Neuronal stem cell (in vitro differentiated cells): Measurements from ENCODE around the gene FAM107A.

ENCODE experiments used
- DNase-seq: peaks from one replicate; pipeline ENCODE4 v3.0.0-alpha.2; 2013; ENCODE audit warnings: low spot score
- H2AFZ ChIP-seq: one replicate; pipeline ENCODE4 v1.6.1; 2013; ENCODE audit warnings: mild to moderate bottlenecking, low read length, inconsistent platforms
- H2AK5ac ChIP-seq: 2 replicates; pipeline ENCODE4 v1.6.1; 2013; ENCODE audit warnings: low read depth, mild to moderate bottlenecking, inconsistent platforms, low read length, moderate library complexity, mixed read lengths
- H2BK120ac ChIP-seq: 2 replicates; pipeline ENCODE4 v1.6.1; 2013; ENCODE audit warnings: low read depth, mild to moderate bottlenecking, inconsistent platforms, low read length, moderate library complexity, mixed read lengths
- H2BK12ac ChIP-seq: one replicate; pipeline ENCODE4 v1.6.1; 2013; ENCODE audit warnings: low read length, inconsistent platforms
- H2BK15ac ChIP-seq: 2 replicates; pipeline ENCODE4 v1.6.1; 2013; ENCODE audit warnings: mild to moderate bottlenecking, low read length, inconsistent platforms, mixed read lengths
- H2BK5ac ChIP-seq: one replicate; pipeline ENCODE4 v1.6.1; 2013; ENCODE audit warnings: inconsistent platforms, mild to moderate bottlenecking, low read length, moderate library complexity
- H3K14ac ChIP-seq: one replicate; pipeline ENCODE4 v1.6.1; 2013; ENCODE audit warnings: low read length, inconsistent platforms
- H3K18ac ChIP-seq: 2 replicates; pipeline ENCODE4 v1.6.1; 2013; ENCODE audit warnings: low read length, inconsistent platforms
- H3K23ac ChIP-seq: 2 replicates; pipeline ENCODE4 v1.6.1; 2013; ENCODE audit warnings: low read depth, mild to moderate bottlenecking, mixed read lengths, low read length, inconsistent platforms; ENCODE audit not compliant: poor library complexity
- H3K27ac ChIP-seq: replicated peaks from 3 replicates; pipeline ENCODE4 v1.5.1; 2013; ENCODE audit warnings: low read length, inconsistent platforms
- H3K27me3 ChIP-seq, 3 experiments: 2 replicates each; pipeline ENCODE4 v1.6.1; 2013; ENCODE audit warnings: low read length in 3 of 3, mild to moderate bottlenecking in 2 of 3, inconsistent platforms in 1 of 3, low read depth in 1 of 3, mixed read lengths in 1 of 3, moderate library complexity in 1 of 3; ENCODE audit not compliant: control insufficient read depth in 3 of 3, insufficient read depth in 3 of 3
- H3K36me3 ChIP-seq, 2 donors: replicated peaks in 1 of 2; 2 replicates each; pipeline ENCODE4 v1.6.1; 2013; ENCODE audit warnings: low read length in 2 of 2; ENCODE audit not compliant: control insufficient read depth in 2 of 2, insufficient read depth in 2 of 2
- H3K4ac ChIP-seq: 2 replicates; pipeline ENCODE4 v1.6.1; 2013; ENCODE audit warnings: inconsistent platforms, mild to moderate bottlenecking, low read length, moderate library complexity
- H3K4me1 ChIP-seq, 2 donors: 1 replicate in 1 of 2; 2 replicates in 1 of 2; pipeline ENCODE4 v1.6.1; 2013; ENCODE audit warnings: low read length in 2 of 2, low read depth in 1 of 2; ENCODE audit not compliant: control insufficient read depth in 2 of 2, insufficient read depth in 1 of 2
- H3K4me2 ChIP-seq: one replicate; pipeline ENCODE4 v1.6.1; 2013; ENCODE audit warnings: mild to moderate bottlenecking, low read length, inconsistent platforms; ENCODE audit not compliant: insufficient read depth, poor library complexity, severe bottlenecking
- H3K4me3 ChIP-seq, 2 donors: 2 replicates each; pipeline ENCODE4 v1.5.1; 2013; ENCODE audit warnings: low read length in 2 of 2, mild to moderate bottlenecking in 2 of 2, inconsistent platforms in 1 of 2, moderate library complexity in 1 of 2
- H3K79me1 ChIP-seq: one replicate; pipeline ENCODE4 v1.6.1; 2013; ENCODE audit warnings: low read depth, mild to moderate bottlenecking, inconsistent platforms, low read length, moderate library complexity
- H3K9ac ChIP-seq: one replicate; pipeline ENCODE4 v1.6.1; 2013; ENCODE audit warnings: mild to moderate bottlenecking, low read depth, low read length, inconsistent platforms; ENCODE audit not compliant: poor library complexity
- H3K9me3 ChIP-seq, 2 donors: replicated peaks in 1 of 2; 2 replicates each; pipeline versions ENCODE3 to v1.6.1; 2013; ENCODE audit warnings: low read length in 2 of 2, mild to moderate bottlenecking in 2 of 2, inconsistent platforms in 1 of 2, low read depth in 1 of 2, mixed read lengths in 1 of 2, moderate library complexity in 1 of 2; ENCODE audit not compliant: control insufficient read depth in 2 of 2, insufficient read depth in 1 of 2
- H4K8ac ChIP-seq: one replicate; pipeline ENCODE4 v1.6.1; 2013; ENCODE audit warnings: low read depth, mild to moderate bottlenecking, inconsistent platforms, low read length, moderate library complexity
- H4K91ac ChIP-seq: one replicate; pipeline ENCODE4 v1.6.1; 2013; ENCODE audit warnings: low read length, low read depth, mild to moderate bottlenecking, inconsistent platforms; ENCODE audit not compliant: poor library complexity
- WGBS, 2 donors: extraction: QIAGEN DNeasy Blood & Tissue Kit; methylation state at CpG; one replicate each; pipeline ENCODE4 v1.1.7; 2013; ENCODE audit warnings: missing lambda C conversion rate in 2 of 2, mixed read lengths in 1 of 2; ENCODE audit not compliant: insufficient read length in 2 of 2, insufficient replicate concordance in 1 of 2; ENCODE audit errors: extremely low coverage in 2 of 2; 5-methylcytosine and 5-hydroxymethylcytosine counted together

The FAM107A gene

DNA sequence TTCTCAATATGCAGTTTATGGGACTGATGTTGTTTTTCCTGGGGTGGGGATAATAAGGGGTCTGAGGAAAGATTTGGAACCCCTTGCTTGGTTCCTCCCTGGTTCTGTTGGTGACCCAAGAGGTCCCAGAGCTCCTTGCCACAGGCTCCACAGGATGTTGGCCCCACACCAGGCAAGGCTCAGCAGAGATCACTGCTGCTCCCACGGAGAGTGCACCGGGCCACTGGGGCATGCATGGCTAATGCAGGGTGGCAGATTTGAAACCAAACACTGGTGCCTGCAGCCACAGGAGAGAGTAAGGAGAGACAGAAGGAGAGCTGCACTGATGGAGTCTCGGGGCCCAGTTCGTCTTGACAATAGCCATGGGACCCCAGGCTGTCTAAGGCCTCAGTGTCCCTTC is 2.5 kb downstream of the FAM107A start:
- Histone ChIP-seq H3K14ac (no peak overlapping the region), H3K4me3 (no peak overlapping the region), H3K4ac (no peak overlapping the region), H3K4me1 (peaks cover 10 to 14% of the 10 kb centered on the region in 2 donors), H2BK5ac (peak overlapping the region; percentile 25), H3K23ac (no peak overlapping the region), H3K36me3 (no peaks in the 10 kb centered on the region), H2AFZ (no peak overlapping the region), H2AK5ac (peak overlapping the region; percentile 47), H3K9me3 (peaks cover 0 to 11% of the 10 kb centered on the region in 2 donors), H2BK120ac (no peak overlapping the region), H4K8ac (no peak overlapping the region), H3K27ac (no peak overlapping the region), H3K9ac (no peak overlapping the region), H3K18ac (peak overlapping the region; percentile 72), H4K91ac (no peak overlapping the region), H3K27me3 (no peaks in the 10 kb centered on the region), H2BK12ac (no peak overlapping the region), H2BK15ac (peak overlapping the region; percentile 72), H3K4me2 (no peak overlapping the region), H3K79me1 (no peaks in the 10 kb centered on the region)
- no CpG with 5 or more reads among the region's 4 CpGs for WGBS, 2 donors
- DNase-seq: no peak

- Histone ChIP-seq H2AK5ac (no peak overlapping the region), H3K79me1 (no peaks in the 10 kb centered on the region), H3K9me3 (peaks cover 0 to 11% of the 10 kb centered on the region in 2 donors), H4K91ac (no peak overlapping the region), H3K4ac (no peak overlapping the region), H3K4me3 (no peak overlapping the region), H2BK15ac (no peak overlapping the region), H3K23ac (no peak overlapping the region), H3K27ac (no peak overlapping the region), H2BK12ac (no peak overlapping the region), H3K36me3 (no peaks in the 10 kb centered on the region), H3K27me3 (no peaks in the 10 kb centered on the region), H2AFZ (no peak overlapping the region), H3K4me1 (peaks cover 10 to 13% of the 10 kb centered on the region in 2 donors), H2BK5ac (no peak overlapping the region), H2BK120ac (no peak overlapping the region), H3K9ac (no peak overlapping the region), H4K8ac (no peak overlapping the region), H3K14ac (no peak overlapping the region), H3K4me2 (no peak overlapping the region), H3K18ac (no peak overlapping the region)
- no peak for DNase-seq
- WGBS, 2 donors: no CpG with 5 or more reads among the region's 3 CpGs
These were observed 3.1 kb downstream of the FAM107A start for GRCh38 chr3:58574106-58574505.

- Histone ChIP-seq H3K4me1 (peaks cover 10 to 15% of the 10 kb centered on the region in 2 donors), H3K36me3 (no peaks in the 10 kb centered on the region), H2BK15ac (no peak overlapping the region), H3K9ac (no peak overlapping the region), H2AFZ (peak overlapping the region; percentile 14), H3K79me1 (no peaks in the 10 kb centered on the region), H3K27me3 (no peaks in the 10 kb centered on the region), H3K9me3 (peaks cover 0 to 11% of the 10 kb centered on the region in 2 donors), H3K27ac (no peak overlapping the region), H2BK120ac (no peak overlapping the region), H3K23ac (no peak overlapping the region), H3K4ac (no peak overlapping the region), H4K8ac (no peak overlapping the region), H3K4me3 (no peak overlapping the region), H2AK5ac (no peak overlapping the region), H3K4me2 (no peak overlapping the region), H3K18ac (peak overlapping the region; percentile 13), H4K91ac (no peak overlapping the region), H2BK12ac (no peak overlapping the region), H2BK5ac (no peak overlapping the region), H3K14ac (no peak overlapping the region)
- no CpG with 5 or more reads among the region's 6 CpGs for WGBS, 2 donors
- no peak for DNase-seq
These were observed 3.6 kb downstream of the FAM107A start for GRCh38 chr3:58573640-58574039.

DNA sequence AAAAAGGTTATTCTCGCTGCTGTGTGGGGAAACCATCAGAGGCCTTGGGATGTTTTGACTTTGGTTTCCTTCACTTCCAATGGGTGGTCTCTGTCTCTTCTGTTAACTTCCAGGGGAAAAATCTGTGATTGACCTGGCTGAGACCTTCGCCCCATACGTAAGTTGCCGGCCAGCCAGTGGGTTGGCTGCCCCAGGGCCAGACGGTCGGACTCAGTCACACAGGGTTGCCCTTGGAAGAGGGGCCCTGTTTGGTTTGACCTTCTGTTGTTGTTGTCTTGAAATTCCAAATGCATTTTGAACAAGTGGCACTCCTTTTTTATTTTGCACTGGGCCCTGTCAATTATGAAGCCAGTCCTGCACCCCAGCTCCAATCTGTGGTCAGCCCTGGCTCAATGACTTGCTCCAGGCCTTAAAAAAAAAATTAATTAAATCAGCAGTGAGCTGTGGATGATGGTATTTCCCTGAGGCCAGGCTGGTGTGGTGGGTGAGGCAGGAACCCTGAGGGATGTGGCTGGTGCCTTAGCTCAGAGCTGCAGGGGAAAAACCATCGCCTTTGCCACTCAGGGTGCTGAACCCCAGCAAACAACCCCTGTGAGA is 4.5 kb downstream of the FAM107A start:
- Histone ChIP-seq H2BK5ac (no peak overlapping the region), H3K9ac (no peak overlapping the region), H3K9me3 (peaks cover 0 to 11% of the 10 kb centered on the region in 2 donors), H3K23ac (no peak overlapping the region), H3K4ac (no peak overlapping the region), H2AFZ (no peak overlapping the region), H3K14ac (no peak overlapping the region), H3K27ac (no peak overlapping the region), H4K8ac (no peak overlapping the region), H3K4me2 (no peak overlapping the region), H3K4me1 (peaks cover 8 to 13% of the 10 kb centered on the region in 2 donors), H2AK5ac (peak overlapping the region; percentile 53), H4K91ac (no peak overlapping the region), H2BK12ac (no peak overlapping the region), H3K36me3 (no peaks in the 10 kb centered on the region), H2BK15ac (peak overlapping the region; percentile 42), H3K18ac (peak overlapping the region; percentile 60), H3K79me1 (no peaks in the 10 kb centered on the region), H2BK120ac (no peak overlapping the region), H3K27me3 (no peaks in the 10 kb centered on the region), H3K4me3 (no peak overlapping the region)
- no CpG with 5 or more reads among the region's 7 CpGs for WGBS, 2 donors
- DNase-seq: no peak
